ENCODE data around the gene C22orf23.

The C22orf23 gene

DNA sequence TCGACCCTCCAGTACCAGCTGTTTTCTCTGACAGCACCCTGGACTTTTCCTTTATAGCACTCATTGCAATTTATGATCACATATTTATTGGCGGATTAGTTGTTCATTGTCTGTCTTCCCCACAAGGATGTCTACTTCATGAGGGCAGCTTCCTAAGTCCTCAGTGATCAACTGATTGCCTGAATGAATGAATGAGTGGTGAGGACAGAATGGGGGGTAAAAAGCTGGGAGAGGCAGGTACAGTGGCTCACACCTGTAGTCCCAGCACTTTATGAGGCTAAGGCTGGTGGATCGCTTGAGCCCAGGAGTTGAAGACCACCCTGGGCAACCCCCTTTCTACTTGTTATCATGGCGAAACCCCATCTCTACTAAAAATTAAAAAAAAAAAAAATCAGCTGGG, 42.1 kb upstream of the C22orf23 start:
- no peak for DNase-seq (ENCODE audit: extremely low spot score)
- ChIA-PET POLR2A (interaction anchor here (0.6 kb wide), 1 partner anchor 8 kb away, joined by 3 read pairs; no protein-coding TSS in a partner anchor), CTCF (interaction anchor here (1.1 to 1.8 kb wide), 3 partner anchors 11 to 57 kb away, joined by 5 to 6 read pairs (median 5); no protein-coding TSS in a partner anchor)
- TF ChIP-seq, protein P1, sequence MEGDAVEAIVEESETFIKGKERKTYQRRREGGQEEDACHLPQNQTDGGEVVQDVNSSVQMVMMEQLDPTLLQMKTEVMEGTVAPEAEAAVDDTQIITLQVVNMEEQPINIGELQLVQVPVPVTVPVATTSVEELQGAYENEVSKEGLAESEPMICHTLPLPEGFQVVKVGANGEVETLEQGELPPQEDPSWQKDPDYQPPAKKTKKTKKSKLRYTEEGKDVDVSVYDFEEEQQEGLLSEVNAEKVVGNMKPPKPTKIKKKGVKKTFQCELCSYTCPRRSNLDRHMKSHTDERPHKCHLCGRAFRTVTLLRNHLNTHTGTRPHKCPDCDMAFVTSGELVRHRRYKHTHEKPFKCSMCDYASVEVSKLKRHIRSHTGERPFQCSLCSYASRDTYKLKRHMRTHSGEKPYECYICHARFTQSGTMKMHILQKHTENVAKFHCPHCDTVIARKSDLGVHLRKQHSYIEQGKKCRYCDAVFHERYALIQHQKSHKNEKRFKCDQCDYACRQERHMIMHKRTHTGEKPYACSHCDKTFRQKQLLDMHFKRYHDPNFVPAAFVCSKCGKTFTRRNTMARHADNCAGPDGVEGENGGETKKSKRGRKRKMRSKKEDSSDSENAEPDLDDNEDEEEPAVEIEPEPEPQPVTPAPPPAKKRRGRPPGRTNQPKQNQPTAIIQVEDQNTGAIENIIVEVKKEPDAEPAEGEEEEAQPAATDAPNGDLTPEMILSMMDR (IDR thresholded peaks at IDR 0.05; ENCODE audit: control extremely low read depth, extremely low read depth, low read depth, missing control alignments) = no peak

DNA sequence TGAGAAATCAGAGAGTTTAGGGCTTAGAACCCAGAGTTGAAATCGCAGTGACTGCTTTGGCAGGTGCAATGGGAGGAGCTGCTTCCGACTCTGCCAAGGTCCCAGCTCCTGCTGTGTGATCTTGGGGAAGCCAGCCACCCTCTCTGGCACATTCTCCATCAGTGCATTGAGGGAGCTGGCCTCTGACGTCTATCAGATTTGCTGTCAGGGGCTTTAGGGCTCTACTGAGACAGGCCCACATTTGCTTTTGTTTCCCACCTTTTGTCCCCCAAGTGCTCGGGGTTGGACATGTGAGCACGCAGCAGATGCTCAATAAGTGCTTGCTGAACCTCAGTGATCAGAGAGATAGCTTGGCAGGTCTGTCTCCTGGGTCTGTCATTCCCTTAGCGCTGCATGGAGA, 41.6 kb upstream of the C22orf23 start:
- no peak for DNase-seq (ENCODE audit: extremely low spot score)
- ChIA-PET CTCF (interaction anchor here (1.1 to 1.8 kb wide), 4 partner anchors 11 to 58 kb away, joined by 3 to 6 read pairs (median 5); no protein-coding TSS in a partner anchor), POLR2A (no interaction called here)
- TF ChIP-seq, protein P1 (IDR thresholded peaks at IDR 0.05; ENCODE audit: control extremely low read depth, extremely low read depth, low read depth, missing control alignments) = no peak

DNA sequence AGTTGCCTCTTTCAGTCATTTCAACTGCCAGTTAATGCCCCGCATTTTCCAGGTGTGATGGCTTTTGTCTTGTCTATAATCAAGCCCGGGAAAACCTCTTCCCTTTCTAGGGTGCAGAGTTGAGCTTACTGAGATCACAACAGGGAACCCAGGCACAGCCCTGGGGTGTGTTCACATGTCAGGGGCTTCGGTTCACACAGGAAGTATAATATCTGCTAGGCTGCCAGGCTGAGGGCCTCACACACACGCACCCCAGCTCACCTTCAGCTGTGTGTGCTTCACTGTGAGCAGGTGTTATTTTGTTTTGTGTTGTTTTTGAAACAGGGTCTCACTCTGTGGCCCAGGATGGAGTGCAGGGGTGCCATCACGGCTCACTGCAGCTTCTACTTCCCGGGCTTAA, 40.6 kb upstream of the C22orf23 start:
- TF ChIP-seq, protein P1 (IDR thresholded peaks at IDR 0.05; ENCODE audit: control extremely low read depth, extremely low read depth, low read depth, missing control alignments) = no peak
- DNase-seq (ENCODE audit: extremely low spot score) = no peak
- ChIA-PET POLR2A (no interaction called here), CTCF (interaction anchor here (1.6 to 2.0 kb wide), 4 partner anchors 12 to 58 kb away, joined by 3 to 7 read pairs (median 6); no protein-coding TSS in a partner anchor)

DNA sequence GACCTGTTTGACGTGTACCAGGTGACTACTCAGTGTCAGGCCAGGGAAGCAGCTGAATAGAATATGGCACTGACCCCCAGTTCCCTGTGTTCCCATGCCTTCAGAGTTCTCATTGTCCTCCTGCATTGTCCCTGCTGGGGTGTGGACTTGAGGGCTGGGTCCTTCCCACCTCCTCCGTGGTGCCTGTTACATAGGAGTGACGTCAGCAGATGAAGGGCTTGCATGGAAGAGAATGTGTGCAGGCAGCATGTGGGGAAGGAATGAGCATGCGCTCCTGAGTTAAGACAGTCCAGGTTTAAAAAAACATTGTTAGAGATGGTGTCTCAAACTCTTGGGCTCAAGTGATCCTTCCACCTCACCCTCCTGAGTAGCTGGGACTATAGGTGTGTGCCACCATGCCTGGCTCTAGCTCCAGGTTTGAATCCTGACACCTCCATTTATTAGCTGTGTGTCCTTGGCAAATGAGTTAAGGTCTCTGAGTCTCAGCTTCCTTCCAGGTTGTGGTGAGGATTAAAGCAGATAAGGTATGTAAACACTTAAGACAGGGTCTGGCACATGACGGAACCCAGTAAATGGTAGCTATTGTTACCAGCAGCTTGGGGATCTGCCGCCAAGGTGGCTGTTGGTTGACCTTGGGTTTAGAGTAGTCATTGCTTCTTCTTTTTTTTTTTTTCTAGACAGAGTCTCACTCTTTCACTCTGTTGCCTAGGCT, 38.5 kb upstream of the C22orf23 start:
- ChIA-PET CTCF (interaction anchor here (1.1 to 1.2 kb wide), 2 partner anchors 11 to 58 kb away, joined by 3 read pairs; no protein-coding TSS in a partner anchor), POLR2A (no interaction called here)
- TF ChIP-seq, protein P1 (IDR thresholded peaks at IDR 0.05; ENCODE audit: control extremely low read depth, extremely low read depth, low read depth, missing control alignments) = no peak
- DNase-seq (ENCODE audit: extremely low spot score) = no peak

DNA sequence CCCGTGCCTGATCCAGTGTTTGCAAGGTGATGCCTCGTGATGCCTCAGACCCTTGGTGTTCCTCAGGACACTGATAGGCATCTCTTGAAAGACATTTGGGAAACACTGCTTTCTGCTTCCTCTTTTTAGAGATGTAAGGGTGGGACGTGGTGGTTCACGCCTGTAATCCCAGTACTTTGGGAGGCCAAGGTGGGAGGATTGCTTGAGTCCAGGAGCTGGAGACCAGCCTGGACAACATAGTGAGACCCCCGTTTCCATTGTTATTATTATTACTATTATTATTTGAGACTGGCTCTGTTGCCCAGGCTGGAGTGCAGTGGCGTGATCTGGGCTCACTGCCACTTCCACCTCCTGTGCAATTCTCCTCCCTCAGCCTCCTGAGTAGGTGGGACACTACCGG, 37.5 kb upstream of the C22orf23 start:
- TF ChIP-seq, protein P1 (IDR thresholded peaks at IDR 0.05; ENCODE audit: control extremely low read depth, extremely low read depth, low read depth, missing control alignments) = no peak
- POLR2A ChIA-PET = no interaction called here
- DNase-seq (ENCODE audit: extremely low spot score) = no peak
- CTCF ChIA-PET = no interaction called here

DNA sequence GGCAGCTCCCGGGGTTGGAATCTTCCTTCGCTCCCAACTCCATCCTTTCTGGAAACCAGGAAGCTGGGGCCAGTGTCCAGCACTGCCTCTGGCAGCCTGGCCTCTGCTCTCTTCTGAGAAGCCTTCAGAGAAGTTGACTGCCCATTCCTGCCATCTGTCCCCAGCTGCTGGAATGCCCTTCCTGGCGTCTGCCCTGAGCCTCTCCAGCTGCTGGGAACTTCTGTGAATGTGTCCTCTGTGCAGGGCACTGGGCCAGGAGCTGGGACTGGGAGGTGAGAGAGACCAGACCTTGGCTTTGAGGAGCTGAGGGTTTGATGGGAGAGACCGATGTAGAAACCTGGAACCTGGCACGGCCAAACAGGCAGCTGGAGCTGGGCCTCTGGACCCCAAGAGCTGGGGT, 36.9 kb upstream of the C22orf23 start:
- TF ChIP-seq, protein P1 (IDR thresholded peaks at IDR 0.05; ENCODE audit: control extremely low read depth, extremely low read depth, low read depth, missing control alignments) = no peak
- no peak for DNase-seq (ENCODE audit: extremely low spot score)
- ChIA-PET POLR2A (no interaction called here), CTCF (interaction anchor here (1.9 kb wide), 1 partner anchor 15 kb away, joined by 5 read pairs; no protein-coding TSS in a partner anchor)
